ENCODE measurements around the gene CBFA2T3. TPM values are rescaled to one million over a fixed set of nuclear protein-coding genes. Genes with fewer than 3 reads are reported as not detected.

Gene CBFA2T3
- total and polyA plus RNA-seq, 2 of the 13 experiments (the other 11 are each of a cell fraction or from before 2014, with no cell fraction given) = 0.05 TPM; not detected in 1

DNA sequence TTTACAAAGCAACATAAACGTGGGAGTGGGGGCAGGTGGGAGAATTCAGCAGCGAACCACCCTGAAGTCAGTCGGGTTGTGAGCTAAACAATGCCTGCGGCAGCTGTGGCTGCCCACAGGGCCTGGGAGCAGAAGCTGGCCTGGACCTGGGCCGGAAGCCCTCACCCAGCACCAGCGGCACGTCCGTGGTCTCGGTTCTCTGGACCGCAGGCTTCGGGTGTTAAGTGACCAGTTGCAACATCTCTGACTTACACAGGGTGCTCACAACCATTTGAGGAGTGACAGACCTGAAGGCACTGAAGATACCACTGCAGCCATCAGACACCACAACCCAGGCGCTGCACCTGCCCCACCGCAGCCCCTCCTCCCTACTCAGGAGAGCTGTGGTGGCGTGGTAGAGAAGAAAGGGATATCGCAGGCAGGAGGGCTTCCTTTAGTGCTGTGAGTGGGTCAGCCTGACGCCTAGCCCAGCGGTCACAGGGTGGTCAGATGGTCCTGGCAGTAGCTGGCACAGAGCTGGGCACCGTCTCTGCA is 33.8 kb downstream of the CBFA2T3 start:
- WGBS (ENCODE audit: low lambda C conversion rate) = 39% methylated on average over 11 of the region's 18 CpGs
- intact Hi-C loops (cut with micrococcal nuclease; ENCODE audit: unreplicated experiment) = loop anchor here (2.0 to 5.0 kb wide), 2 partner anchors 224 to 274 kb away; partner anchors contain the start of gene ZNF778
- BruUV-seq (replicated peaks) = no TSS peak
- no peak overlapping the region for H3K4me2 ChIP-seq (ENCODE audit: low read depth, low read length)
- no peaks in the 10 kb centered on the region for H3K36me3 ChIP-seq (replicated peaks in 1 of 2; ENCODE audit: control insufficient read depth in 1 of 2, insufficient read depth in 2 of 2, low read length in 2 of 2)
- FAIRE-seq (no peak), DNase-seq (ENCODE audit: low spot score) (no peak), ATAC-seq (no peak)
- H3K4me1 ChIP-seq (ENCODE audit: insufficient read depth, low read length) = no peaks in the 10 kb centered on the region
- H3K27me3 ChIP-seq (ENCODE audit: control insufficient read depth in 1 of 2, insufficient read depth in 2 of 2, low read length in 2 of 2) = peaks cover 44 to 85% of the 10 kb centered on the region in 2 experiments
- H3K27ac ChIP-seq (ENCODE audit: extremely low read length, insufficient read depth, low read length) = no peak overlapping the region
- H3K4me3 ChIP-seq (replicated peaks in 1 of 3; ENCODE audit: insufficient read depth in 1 of 3, low read depth in 2 of 3, low read length in 3 of 3) = no peak overlapping the region
- H3K79me2 ChIP-seq (ENCODE audit: insufficient read depth, low read length) = no peaks in the 10 kb centered on the region
- no peak overlapping the region for H3K9ac ChIP-seq (ENCODE audit: insufficient read depth, low read depth, low read length)
- POLR2A ChIA-PET = no interaction called here
- H4K20me1 ChIP-seq (ENCODE audit: insufficient read depth, low read length) = peaks cover 14% of the 10 kb centered on the region; the same call in 1 of the 2 replicates
- no peak overlapping the region for H2AFZ ChIP-seq (ENCODE audit: low read length)
- H3K9me3 ChIP-seq (ENCODE audit: low read length) = no peaks in the 10 kb centered on the region
- TF ChIP-seq ONECUT2 (CRISPR knock-in tag; IDR thresholded peaks at IDR 0.05) = no peak
- no peak for TF ChIP-seq SNRNP70 (IDR thresholded peaks at IDR 0.05; ENCODE audit: low read depth, low read length)
- TF ChIP-seq ZNF230 (CRISPR knock-in tag; IDR thresholded peaks at IDR 0.05) = no peak
- TF ChIP-seq PITX1 (CRISPR knock-in tag; IDR thresholded peaks at IDR 0.05) = no peak
- no peak for TF ChIP-seq NCOA5 (CRISPR knock-in tag; IDR thresholded peaks at IDR 0.05)
- TF ChIP-seq, protein P1, sequence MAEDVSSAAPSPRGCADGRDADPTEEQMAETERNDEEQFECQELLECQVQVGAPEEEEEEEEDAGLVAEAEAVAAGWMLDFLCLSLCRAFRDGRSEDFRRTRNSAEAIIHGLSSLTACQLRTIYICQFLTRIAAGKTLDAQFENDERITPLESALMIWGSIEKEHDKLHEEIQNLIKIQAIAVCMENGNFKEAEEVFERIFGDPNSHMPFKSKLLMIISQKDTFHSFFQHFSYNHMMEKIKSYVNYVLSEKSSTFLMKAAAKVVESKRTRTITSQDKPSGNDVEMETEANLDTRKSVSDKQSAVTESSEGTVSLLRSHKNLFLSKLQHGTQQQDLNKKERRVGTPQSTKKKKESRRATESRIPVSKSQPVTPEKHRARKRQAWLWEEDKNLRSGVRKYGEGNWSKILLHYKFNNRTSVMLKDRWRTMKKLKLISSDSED (CRISPR knock-in tag; IDR thresholded peaks at IDR 0.05) = no peak
- no peak for TF ChIP-seq ATRX (CRISPR knock-in tag; IDR thresholded peaks at IDR 0.05; ENCODE audit: borderline replicate concordance)
- in situ Hi-C loops (cut with HindIII; ENCODE audit: extremely low pct_ligation_motif_present, low pct_unique_long_range_greater_than_20kb) = no loop called here
- CTCF ChIA-PET (ENCODE audit: low intra/inter-chr PET ratio, low total read pairs) = interaction anchor here (1.7 kb wide), 1 partner anchor 273 kb away, joined by 5 read pairs; no protein-coding TSS in a partner anchor

All from HepG2 (cell line).